Peyer's patch (tissue), 4 donors: ENCODE results near the gene TUBE1. TPM values are rescaled to one million over a fixed set of nuclear protein-coding genes. Genes with fewer than 3 reads are reported as not detected.

Experiments
- DNase-seq, 3 donors: peaks; one replicate each; pipeline ENCODE4 v3.0.0-alpha.2; 2017 to 2019
- H3K27ac ChIP-seq, 4 donors: fragments of 200-600 bp; sonication (generic); one replicate each; pipeline ENCODE4 v1.5.1; 2016 to 2019
- H3K27me3 ChIP-seq, 2 donors: fragments of 200-600 bp; sonication (generic); one replicate each; pipeline ENCODE4 v1.5.1; 2019
- H3K36me3 ChIP-seq, 3 donors: fragments of 200-600 bp; sonication (generic); one replicate each; pipeline ENCODE4 v1.5.1; 2016 to 2019
- H3K4me1 ChIP-seq, 4 donors: fragments of 200-600 bp; sonication (generic); one replicate each; pipeline ENCODE4 v1.5.1; 2016 to 2019
- H3K4me3 ChIP-seq, 4 donors: fragments of 200-600 bp; sonication (generic); 1 replicate in 3 of 4; 2 replicates in 1 of 4; pipeline ENCODE4 v1.5.1; 2016 to 2019; ENCODE audit warnings: mild to moderate bottlenecking in 1 of 4
- H3K9me3 ChIP-seq, 4 donors: fragments of 200-600 bp; sonication (generic); one replicate each; pipeline ENCODE4 v1.5.1; 2016 to 2019; ENCODE audit warnings: mild to moderate bottlenecking in 1 of 4
- CTCF ChIP-seq, 6 experiments: fragments of 450-650 bp in 4 of 6; fragments of 200-600 bp in 2 of 6; sonication (generic) in 1 of 6; IDR thresholded peaks; one replicate each; pipeline ENCODE4 v1.5.1; 2017 to 2019; ENCODE audit warnings: antibody characterized with exemption in 6 of 6, mild to moderate bottlenecking in 3 of 6, moderate library complexity in 1 of 6
- POLR2A ChIP-seq, 2 donors: fragments of 450-650 bp; IDR thresholded peaks; one replicate each; pipeline ENCODE4 v1.5.1; 2017; ENCODE audit warnings: antibody characterized with exemption in 2 of 2, mild to moderate bottlenecking in 2 of 2, moderate library complexity in 2 of 2
- total RNA-seq, 4 donors: library from RNA; depleted of rRNA; stranded (reverse); fragments of >200 nt; gene quantifications; one replicate each; pipeline ENCODE4 v1.1.0, GENCODE V29; 2016

The TUBE1 gene
- total RNA-seq, 4 donors from 2014 or later, result 20.1 to 46.2 (median 24.9) TPM

- peak overlapping the region in 2 of 4 donors; percentile 8 to 24 for H3K27ac ChIP-seq
- no peak for TF ChIP-seq CTCF (IDR thresholded peaks at IDR 0.05)
- no peak for TF ChIP-seq POLR2A (IDR thresholded peaks at IDR 0.05)
- H3K36me3 ChIP-seq, result no peaks in the 10 kb centered on the region
- no peak overlapping the region for H3K4me3 ChIP-seq
- peaks cover 0 to 4% (median 0%) of the 10 kb centered on the region in 4 donors for H3K4me1 ChIP-seq
- DNase-seq, result no peak
- H3K27me3 ChIP-seq, result no peaks in the 10 kb centered on the region
- H3K9me3 ChIP-seq, result no peaks in the 10 kb centered on the region
These were observed 56.9 kb downstream of the TUBE1 start for GRCh38 chr6:112030206-112030960.

GRCh38 chr6:112029045-112029822, 58.0 kb downstream of the TUBE1 start:
- DNase-seq, result peak; percentile 64 to 88 (median 77)
- TF ChIP-seq POLR2A (IDR thresholded peaks at IDR 0.05) (no peak), CTCF (IDR thresholded peaks at IDR 0.05) (peak; percentile 44 to 71 (median 60))
- peak overlapping the region in 2 of 4 donors; percentile 37 to 63 for H3K27ac ChIP-seq

GRCh38 chr6:112027942-112028674, 59.2 kb downstream of the TUBE1 start:
- TF ChIP-seq CTCF (IDR thresholded peaks at IDR 0.05) (no peak), POLR2A (IDR thresholded peaks at IDR 0.05) (no peak)
- Histone ChIP-seq H3K9me3 (no peaks in the 10 kb centered on the region), H3K4me1 (peaks cover 0 to 4% (median 0%) of the 10 kb centered on the region in 4 donors), H3K27ac (peak overlapping the region in 3 of 4 donors; percentile 20 to 66 (median 37)), H3K36me3 (no peaks in the 10 kb centered on the region), H3K4me3 (no peak overlapping the region), H3K27me3 (no peaks in the 10 kb centered on the region)
- peak in 2 of 3 donors; percentile 26 to 57 for DNase-seq

More at GRCh38 chr6:112029045-112029822, 58.0 kb downstream of the TUBE1 start:
- Histone ChIP-seq H3K4me1 (peaks cover 0 to 4% (median 0%) of the 10 kb centered on the region in 4 donors), H3K4me3 (no peak overlapping the region), H3K27me3 (no peaks in the 10 kb centered on the region), H3K36me3 (no peaks in the 10 kb centered on the region), H3K9me3 (no peaks in the 10 kb centered on the region)

- no peak for TF ChIP-seq POLR2A (IDR thresholded peaks at IDR 0.05)
- Histone ChIP-seq H3K4me1 (peaks cover 0 to 4% (median 0%) of the 10 kb centered on the region in 4 donors), H3K36me3 (no peaks in the 10 kb centered on the region), H3K9me3 (no peaks in the 10 kb centered on the region), H3K27ac (peak overlapping the region in 3 of 4 donors; percentile 20 to 66 (median 56)), H3K4me3 (no peak overlapping the region), H3K27me3 (no peaks in the 10 kb centered on the region)
- no peak for DNase-seq
These were observed 60.3 kb downstream of the TUBE1 start for GRCh38 chr6:112026933-112027332.

GRCh38 chr6:112024464-112024863, 62.8 kb downstream of the TUBE1 start:
- TF ChIP-seq CTCF (IDR thresholded peaks at IDR 0.05) (no peak), POLR2A (IDR thresholded peaks at IDR 0.05) (no peak)
- H3K27ac ChIP-seq, result no peak overlapping the region
- no peak overlapping the region for H3K4me3 ChIP-seq
- H3K27me3 ChIP-seq, result no peaks in the 10 kb centered on the region
- DNase-seq, result no peak
- H3K36me3 ChIP-seq, result no peaks in the 10 kb centered on the region
- H3K9me3 ChIP-seq, result no peaks in the 10 kb centered on the region
- H3K4me1 ChIP-seq, result no peaks in the 10 kb centered on the region
